Measurements from ENCODE around the gene UGT1A8. TPM values are rescaled to one million over a fixed set of nuclear protein-coding genes. Genes with fewer than 3 reads are reported as not detected.
"Not testable (repeated sequence)": the region's sequence is repeated elsewhere in the genome, so short reads cannot be mapped to it uniquely, and the experiment has no call there.

Gene UGT1A8
- total RNA-seq (2012; rRNA removed): not detected in 2 replicates
- polyA plus RNA-seq (2012; rRNA removed): not detected in 2 replicates
- not detected in 2 replicates for polyA plus RNA-seq (2012; cell fraction: cytosol; rRNA removed)
- polyA plus RNA-seq (2012; cell fraction: nucleus; rRNA removed; ENCODE audit: low replicate concordance): not detected in 2 replicates
- Bru-seq, nascent RNA: percentile 8 among the genes with signal in this experiment
- BruChase-seq, experiment 1, labeled RNA remaining after a 6-hour chase: not detected
- not detected for BruChase-seq, experiment 2, labeled RNA remaining after a 2-hour chase
- long read RNA-seq: 0 reads

GRCh38 chr2:233617476-233617875 lies at the start of gene UGT1A8:
UGT1A8 (plus strand) TSS chr2:233617633; CDS start chr2:233617708, 75 bp downstream.
- not testable (repeated sequence) for BruUV-seq (replicated peaks); H4K20me1 ChIP-seq (ENCODE audit: insufficient read depth, low read length)

More at GRCh38 chr2:233617476-233617875, at the start of gene UGT1A8:
- H2BK15ac ChIP-seq (ENCODE audit: low read depth, low read length); H3K4me1 ChIP-seq (ENCODE audit: control insufficient read depth, insufficient read depth, low read length); CTCF ChIA-PET; H4K5ac ChIP-seq (ENCODE audit: low read depth, low read length); H3K36me3 ChIP-seq (ENCODE audit: control insufficient read depth, insufficient read depth, low read length); H3K4me3 ChIP-seq (ENCODE audit: insufficient read depth, low read depth, low read length); H2AK9ac ChIP-seq (replicated peaks; ENCODE audit: low read depth, low read length, poor library complexity); H3K9me3 ChIP-seq (ENCODE audit: control insufficient read depth, insufficient read depth, low read length); H3K4ac ChIP-seq (ENCODE audit: low read depth, low read length); H3K79me1 ChIP-seq (ENCODE audit: low read depth in 1 of 2, low read length in 2 of 2); H3K23ac ChIP-seq (ENCODE audit: low read depth, low read length); H2BK20ac ChIP-seq (ENCODE audit: low read depth, low read length); H2AFZ ChIP-seq (replicated peaks; ENCODE audit: low read length, poor library complexity); H3K14ac ChIP-seq (replicated peaks; ENCODE audit: low read depth, low read length); H3K27me3 ChIP-seq (ENCODE audit: control insufficient read depth, insufficient read depth, low read length); H4K8ac ChIP-seq (ENCODE audit: low read depth in 2 of 2, low read length in 2 of 2); DNase-seq; in situ Hi-C loops (cut with MboI; ENCODE audit: low sequenced_read_pairs); H3K56ac ChIP-seq (ENCODE audit: extremely low read depth, insufficient read depth, low read length); POLR2A ChIA-PET (ENCODE audit: unreplicated experiment); H4K91ac ChIP-seq (ENCODE audit: insufficient read depth, low read depth, low read length); H3K27ac ChIP-seq (ENCODE audit: insufficient read depth, low read length); dilution Hi-C loops (cut with HindIII; ENCODE audit: low sequenced_read_pairs, unreplicated experiment); H2AK5ac ChIP-seq (ENCODE audit: low read depth, low read length); intact Hi-C loops (cut with micrococcal nuclease); H2BK5ac ChIP-seq (ENCODE audit: low read depth, low read length, poor library complexity, severe bottlenecking); ATAC-seq (ENCODE audit: low read depth); H2BK120ac ChIP-seq (ENCODE audit: low read depth, low read length); H3K9me1 ChIP-seq (ENCODE audit: insufficient read depth, low read length); H3K9ac ChIP-seq (ENCODE audit: low read depth, low read length); H3K18ac ChIP-seq (ENCODE audit: low read depth, low read length); H3K4me2 ChIP-seq (ENCODE audit: low read depth, low read length): not testable (repeated sequence)
- no CpG with 5 or more reads among the region's 5 CpGs for WGBS, 2 experiments (ENCODE audit: extremely low coverage in 2 of 2, insufficient read length in 1 of 2)

All from IMR-90 (cell line).